H9 (cell line): ENCODE data around the gene SKIL. TPM values are rescaled to one million over a fixed set of nuclear protein-coding genes. Genes with fewer than 3 reads are reported as not detected.

ENCODE experiments used
- DNase-seq: peaks from one replicate; pipeline ENCODE4 v3.0.0-alpha.2; 2017
- H2AFZ ChIP-seq: one replicate; pipeline ENCODE4 v1.6.1; 2013; ENCODE audit warnings: mild to moderate bottlenecking, low read length, control low read depth, moderate library complexity
- H2AK5ac ChIP-seq: 2 replicates; pipeline ENCODE4 v1.6.1; 2013; ENCODE audit warnings: low read length, control low read depth, mixed read lengths; ENCODE audit not compliant: insufficient read length
- H2BK120ac ChIP-seq: one replicate; pipeline ENCODE4 v1.6.1; 2013; ENCODE audit warnings: low read depth, mild to moderate bottlenecking, low read length, control low read depth, inconsistent platforms; ENCODE audit not compliant: poor library complexity, severe bottlenecking
- H2BK12ac ChIP-seq: 2 replicates; pipeline ENCODE4 v1.6.1; 2013; ENCODE audit warnings: low read length, control low read depth, mixed read lengths, low read depth; ENCODE audit not compliant: insufficient read length
- H2BK15ac ChIP-seq: 2 replicates; pipeline ENCODE4 v1.6.1; 2013; ENCODE audit warnings: low read depth, low read length, control low read depth
- H2BK20ac ChIP-seq: one replicate; pipeline ENCODE4 v1.6.1; 2013; ENCODE audit warnings: low read depth, mild to moderate bottlenecking, low read length, control low read depth, inconsistent platforms; ENCODE audit not compliant: poor library complexity, severe bottlenecking
- H2BK5ac ChIP-seq: 2 replicates; pipeline ENCODE4 v1.6.1; 2013; ENCODE audit warnings: low read length, control low read depth, mixed read lengths; ENCODE audit not compliant: insufficient read length
- H3K14ac ChIP-seq: 2 replicates; pipeline ENCODE4 v1.6.1; 2013; ENCODE audit warnings: low read length, control low read depth; ENCODE audit not compliant: insufficient read depth
- H3K18ac ChIP-seq: 2 replicates; pipeline ENCODE4 v1.6.1; 2013; ENCODE audit warnings: low read depth, mild to moderate bottlenecking, mixed read lengths, low read length, control low read depth; ENCODE audit not compliant: insufficient read length
- H3K23ac ChIP-seq: 2 replicates; pipeline ENCODE4 v1.6.1; 2013; ENCODE audit warnings: low read length, control low read depth, mixed read lengths, low read depth; ENCODE audit not compliant: insufficient read length
- H3K23me2 ChIP-seq: 2 replicates; pipeline ENCODE4 v1.6.1; 2013; ENCODE audit warnings: low read depth, mild to moderate bottlenecking, mixed read lengths, low read length, control low read depth; ENCODE audit not compliant: insufficient read length, poor library complexity, severe bottlenecking
- H3K27ac ChIP-seq: 2 replicates; pipeline ENCODE4 v1.5.1; 2013; ENCODE audit warnings: low read length, control low read depth, mixed read lengths, low read depth; ENCODE audit not compliant: insufficient read length
- H3K27me3 ChIP-seq: 2 replicates; pipeline ENCODE4 v1.6.1; 2013; ENCODE audit warnings: low read length, control low read depth, inconsistent platforms; ENCODE audit not compliant: insufficient read depth
- H3K4ac ChIP-seq: 2 replicates; pipeline ENCODE4 v1.6.1; 2013; ENCODE audit warnings: low read depth, mild to moderate bottlenecking, control low read depth, inconsistent platforms, low read length, moderate library complexity
- H3K4me1 ChIP-seq: 2 replicates; pipeline ENCODE4 v1.6.1; 2013; ENCODE audit warnings: low read length, control low read depth, inconsistent platforms; ENCODE audit not compliant: insufficient read depth
- H3K4me2 ChIP-seq: 2 replicates; pipeline ENCODE4 v1.6.1; 2013; ENCODE audit warnings: low read length, control low read depth, mixed read lengths; ENCODE audit not compliant: insufficient read length, insufficient read depth
- H3K56ac ChIP-seq: 2 replicates; pipeline ENCODE4 v1.6.1; 2013; ENCODE audit warnings: low read depth, mild to moderate bottlenecking, mixed read lengths, low read length, control low read depth; ENCODE audit not compliant: insufficient read length
- H3K79me1 ChIP-seq: 2 replicates; pipeline ENCODE4 v1.6.1; 2013; ENCODE audit warnings: low read depth, mild to moderate bottlenecking, moderate library complexity, low read length, control low read depth, inconsistent platforms; ENCODE audit not compliant: insufficient read depth, poor library complexity, severe bottlenecking
- H3K79me2 ChIP-seq: 2 replicates; pipeline ENCODE4 v1.6.1; 2013; ENCODE audit warnings: low read length, control low read depth, inconsistent platforms; ENCODE audit not compliant: insufficient read depth
- H3K9ac ChIP-seq: 2 replicates; pipeline ENCODE4 v1.6.1; 2013; ENCODE audit warnings: low read length, control low read depth, mixed read lengths; ENCODE audit not compliant: insufficient read length; ENCODE audit errors: extremely low read depth
- H3K9me3 ChIP-seq: one replicate; pipeline ENCODE4 v1.6.1; 2013; ENCODE audit warnings: low read depth, low read length, inconsistent platforms; ENCODE audit not compliant: control insufficient read depth
- H3T11ph ChIP-seq: one replicate; pipeline ENCODE4 v1.6.1; 2013; ENCODE audit warnings: mild to moderate bottlenecking, low read length, control low read depth, inconsistent platforms
- H4K20me1 ChIP-seq: one replicate; pipeline ENCODE4 v1.6.1; 2013; ENCODE audit not compliant: control insufficient read depth, insufficient read length, insufficient read depth
- H4K5ac ChIP-seq: 2 replicates; pipeline ENCODE4 v1.6.1; 2013; ENCODE audit warnings: low read depth, mild to moderate bottlenecking, mixed read lengths, low read length, control low read depth; ENCODE audit not compliant: insufficient read length
- H4K8ac ChIP-seq: replicated peaks from 2 replicates; pipeline ENCODE4 v1.6.1; 2013; ENCODE audit warnings: low read length, control low read depth, mixed read lengths, low read depth; ENCODE audit not compliant: insufficient read length
- H4K91ac ChIP-seq: 2 replicates; pipeline ENCODE4 v1.6.1; 2013; ENCODE audit warnings: low read depth, mild to moderate bottlenecking, moderate library complexity, mixed read lengths, low read length, control low read depth; ENCODE audit not compliant: insufficient read length
- H3K27ac Mint-ChIP-seq, 3 experiments: 2 replicates in 2 of 3; 3 replicates in 1 of 3; pipeline ENCODE4 v1.8.0; 2020 to 2021; ENCODE audit warnings: mixed read lengths in 3 of 3, mild to moderate bottlenecking in 1 of 3, moderate library complexity in 1 of 3
- H3K27me3 Mint-ChIP-seq: 2 replicates; pipeline ENCODE4 v1.8.0; 2021; ENCODE audit warnings: low read depth, mild to moderate bottlenecking, moderate library complexity, mixed read lengths
- H3K36me3 Mint-ChIP-seq, 3 experiments: 2 replicates in 2 of 3; 3 replicates in 1 of 3; pipeline ENCODE4 v1.8.0; 2020 to 2021; ENCODE audit warnings: low read depth in 3 of 3, mixed read lengths in 3 of 3; ENCODE audit not compliant: insufficient read depth in 1 of 3
- H3K4me1 Mint-ChIP-seq, 2 experiments: 2 replicates each; pipeline ENCODE4 v1.8.0; 2020; ENCODE audit warnings: mixed read lengths in 2 of 2
- H3K4me3 Mint-ChIP-seq, 2 experiments: 2 replicates in 1 of 2; 3 replicates in 1 of 2; pipeline ENCODE4 v1.8.0; 2020 to 2021; ENCODE audit warnings: mild to moderate bottlenecking in 2 of 2, mixed read lengths in 2 of 2, moderate library complexity in 1 of 2
- H3K9me3 Mint-ChIP-seq, 2 experiments: 2 replicates in 1 of 2; 3 replicates in 1 of 2; pipeline ENCODE4 v1.8.0; 2020; ENCODE audit warnings: mild to moderate bottlenecking in 2 of 2, mixed read lengths in 2 of 2, moderate library complexity in 1 of 2
- WGBS: extraction: QIAGEN DNeasy Blood & Tissue Kit; methylation state at CpG from one replicate; pipeline ENCODE4 v1.1.7; 2013; ENCODE audit warnings: missing lambda C conversion rate, low lambda C conversion rate, mixed read lengths; ENCODE audit not compliant: insufficient read length; ENCODE audit errors: extremely low coverage; 5-methylcytosine and 5-hydroxymethylcytosine counted together
- total RNA-seq: library from RNA; stranded (reverse); gene quantifications from 2 replicates; pipeline ENCODE4 v1.2.1, GENCODE V29; 2021
- TF ChIP-seq, protein P1 (sequence below): fragments of 200-600 bp; sonication (generic); conservative IDR thresholded peaks from 3 replicates; pipeline ENCODE4 v1.8.0; 2021; ENCODE audit warnings: antibody characterized with exemption, mild to moderate bottlenecking

Gene SKIL
- total RNA-seq, 1 experiment from 2014 or later: 170 TPM

DNA sequence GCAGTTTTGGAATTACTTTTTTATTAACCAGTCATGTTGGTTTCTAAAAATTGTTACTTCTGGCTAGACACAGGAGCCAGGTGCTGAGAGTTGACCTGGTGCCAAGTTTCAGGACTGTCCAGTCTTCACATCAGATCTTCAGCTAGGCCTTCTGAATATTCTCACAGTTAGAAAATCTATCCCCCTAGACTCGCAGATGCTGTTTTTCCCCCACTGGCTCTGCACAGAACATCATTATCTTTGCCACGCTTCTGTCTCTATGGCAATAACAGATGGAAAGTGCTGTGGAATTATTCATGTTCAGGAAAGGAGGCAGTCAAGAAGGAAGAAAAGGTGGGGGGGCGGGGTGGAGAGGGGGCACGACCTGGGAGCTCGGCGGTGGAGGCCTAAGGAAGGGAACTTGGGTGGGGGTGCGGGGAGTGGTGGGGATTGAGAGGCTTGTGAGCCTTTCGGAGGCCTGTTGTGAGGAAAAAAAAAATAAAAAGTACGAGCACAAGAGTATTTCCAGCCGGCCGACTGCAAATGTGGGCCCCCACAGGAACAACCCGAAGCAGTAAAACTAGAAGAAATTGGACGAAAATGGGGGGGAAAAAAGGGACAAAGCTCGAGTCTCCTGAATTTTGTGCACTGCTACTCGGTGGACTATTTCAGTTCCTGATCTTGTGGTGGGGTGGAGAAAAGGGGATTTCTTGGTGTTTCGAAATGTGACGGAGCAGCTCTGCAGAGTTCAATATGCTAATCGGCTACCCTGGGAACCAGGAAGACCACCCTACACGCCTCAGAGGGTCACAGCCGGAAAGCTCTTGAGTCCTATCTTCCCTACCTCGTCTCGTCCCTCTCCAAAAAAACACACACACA lies 1.5 kb upstream of the SKIL start:
- Histone ChIP-seq H3K56ac (no peak overlapping the region), H2BK15ac (no peak overlapping the region), H2AFZ (no peak overlapping the region), H3K4me1 (peaks cover 3% of the 10 kb centered on the region; the same call in 1 of the 2 replicates), H3K79me2 (peaks cover 24% of the 10 kb centered on the region), H3K18ac (peak overlapping the region; percentile 43), H3T11ph (no peak overlapping the region), H3K79me1 (no peaks in the 10 kb centered on the region), H3K9me3 (no peaks in the 10 kb centered on the region), H3K27ac (peak overlapping the region; percentile 88), H2BK5ac (peak overlapping the region; percentile 55), H4K91ac (no peak overlapping the region), H2BK20ac (no peak overlapping the region), H4K8ac (no peak overlapping the region), H3K23me2 (peaks cover 9% of the 10 kb centered on the region), H3K4ac (no peak overlapping the region), H2BK120ac (no peak overlapping the region), H3K4me2 (peak overlapping the region; percentile 89), H3K9ac (peak overlapping the region; percentile 28), H3K14ac (peak overlapping the region; percentile 16; the same call in 1 of the 2 replicates), H2BK12ac (no peak overlapping the region), H4K5ac (no peak overlapping the region), H4K20me1 (no peaks in the 10 kb centered on the region), H3K23ac (no peak overlapping the region), H2AK5ac (no peak overlapping the region), H3K27me3 (no peaks in the 10 kb centered on the region)
- DNase-seq: peak; percentile 43
- H3K36me3 Mint-ChIP-seq: peaks cover 14 to 22% (median 19%) of the 10 kb centered on the region in 3 experiments
- no peaks in the 10 kb centered on the region for H3K27me3 Mint-ChIP-seq
- TF ChIP-seq, protein P1, sequence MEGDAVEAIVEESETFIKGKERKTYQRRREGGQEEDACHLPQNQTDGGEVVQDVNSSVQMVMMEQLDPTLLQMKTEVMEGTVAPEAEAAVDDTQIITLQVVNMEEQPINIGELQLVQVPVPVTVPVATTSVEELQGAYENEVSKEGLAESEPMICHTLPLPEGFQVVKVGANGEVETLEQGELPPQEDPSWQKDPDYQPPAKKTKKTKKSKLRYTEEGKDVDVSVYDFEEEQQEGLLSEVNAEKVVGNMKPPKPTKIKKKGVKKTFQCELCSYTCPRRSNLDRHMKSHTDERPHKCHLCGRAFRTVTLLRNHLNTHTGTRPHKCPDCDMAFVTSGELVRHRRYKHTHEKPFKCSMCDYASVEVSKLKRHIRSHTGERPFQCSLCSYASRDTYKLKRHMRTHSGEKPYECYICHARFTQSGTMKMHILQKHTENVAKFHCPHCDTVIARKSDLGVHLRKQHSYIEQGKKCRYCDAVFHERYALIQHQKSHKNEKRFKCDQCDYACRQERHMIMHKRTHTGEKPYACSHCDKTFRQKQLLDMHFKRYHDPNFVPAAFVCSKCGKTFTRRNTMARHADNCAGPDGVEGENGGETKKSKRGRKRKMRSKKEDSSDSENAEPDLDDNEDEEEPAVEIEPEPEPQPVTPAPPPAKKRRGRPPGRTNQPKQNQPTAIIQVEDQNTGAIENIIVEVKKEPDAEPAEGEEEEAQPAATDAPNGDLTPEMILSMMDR: no peak
- peaks cover 49 to 58% of the 10 kb centered on the region in 2 experiments for H3K4me1 Mint-ChIP-seq
- H3K27ac Mint-ChIP-seq: peak overlapping the region; percentile 92 to 99 (median 98)
- WGBS: no CpG with 5 or more reads among the region's 22 CpGs
- peaks cover 0 to 3% of the 10 kb centered on the region in 2 experiments; a peak in 1 of 5 replicates for H3K9me3 Mint-ChIP-seq
- H3K4me3 Mint-ChIP-seq: peak overlapping the region; percentile 69 to 82
